ENCODE measurements around the gene ANAPC7.

- TF ChIP-seq CTCF (conservative IDR thresholded peaks at IDR 0.05; ENCODE audit: low read length): no peak
- no peak for TF ChIP-seq EZH2phosphoT487 (IDR thresholded peaks at IDR 0.05; ENCODE audit: borderline replicate concordance, low read depth, low read length)
Measured at GRCh38 chr12:110361216-110361615, 42.3 kb downstream of the ANAPC7 start.

Measured in OCI-LY7 (cell line).